ENCODE results near the gene GALNTL6.

Gene GALNTL6

GRCh38 chr4:172680691-172681090 lies 867.5 kb downstream of the GALNTL6 start:
- Mint-ChIP-seq H3K4me1 (no peaks in the 10 kb centered on the region), H3K9me3 (peaks cover 0 to 3% of the 10 kb centered on the region in 2 donors), H3K36me3 (no peaks in the 10 kb centered on the region), H3K27me3 (no peaks in the 10 kb centered on the region), H3K4me3 (no peak overlapping the region), H3K27ac (no peak overlapping the region)
- ATAC-seq (replicated peaks) = no peak
- no peak for DNase-seq

GRCh38 chr4:172683021-172683420 lies 869.8 kb downstream of the GALNTL6 start:
- Mint-ChIP-seq H3K4me3 (no peak overlapping the region), H3K4me1 (no peaks in the 10 kb centered on the region), H3K36me3 (no peaks in the 10 kb centered on the region), H3K27ac (no peak overlapping the region), H3K27me3 (no peaks in the 10 kb centered on the region), H3K9me3 (peaks cover 0 to 3% of the 10 kb centered on the region in 2 donors)
- ATAC-seq (replicated peaks) = no peak
- no peak for DNase-seq

GRCh38 chr4:172686021-172686420 lies 872.8 kb downstream of the GALNTL6 start:
- H3K36me3 Mint-ChIP-seq = no peaks in the 10 kb centered on the region
- no peak overlapping the region for H3K4me3 Mint-ChIP-seq
- H3K27ac Mint-ChIP-seq = no peak overlapping the region
- H3K4me1 Mint-ChIP-seq = no peaks in the 10 kb centered on the region
- H3K9me3 Mint-ChIP-seq = peaks cover 3 to 4% of the 10 kb centered on the region in 2 donors
- no peaks in the 10 kb centered on the region for H3K27me3 Mint-ChIP-seq
- ATAC-seq (replicated peaks) = no peak
- DNase-seq = no peak

- ATAC-seq (replicated peaks) (no peak), DNase-seq (no peak)
- Mint-ChIP-seq H3K27me3 (no peaks in the 10 kb centered on the region), H3K9me3 (peaks cover 10% of the 10 kb centered on the region in 2 donors), H3K4me3 (no peak overlapping the region), H3K4me1 (no peaks in the 10 kb centered on the region), H3K27ac (no peak overlapping the region), H3K36me3 (no peaks in the 10 kb centered on the region)
Measured at GRCh38 chr4:172688534-172688933, 875.3 kb downstream of the GALNTL6 start.

- ATAC-seq (replicated peaks) (no peak), DNase-seq (no peak)
- Mint-ChIP-seq H3K27ac (no peak overlapping the region), H3K9me3 (peaks cover 10% of the 10 kb centered on the region in 2 donors), H3K4me3 (no peak overlapping the region), H3K36me3 (no peaks in the 10 kb centered on the region), H3K4me1 (no peaks in the 10 kb centered on the region), H3K27me3 (no peaks in the 10 kb centered on the region)
Measured at GRCh38 chr4:172691552-172691951, 878.3 kb downstream of the GALNTL6 start.

GRCh38 chr4:172692701-172693100 lies 879.5 kb downstream of the GALNTL6 start:
- H3K9me3 Mint-ChIP-seq = peaks cover 10% of the 10 kb centered on the region in 2 donors
- no peak overlapping the region for H3K27ac Mint-ChIP-seq
- no peak for ATAC-seq (replicated peaks)

GRCh38 chr4:172698256-172698655 lies 885.1 kb downstream of the GALNTL6 start:
- DNase-seq (no peak), ATAC-seq (replicated peaks) (no peak)
- Mint-ChIP-seq H3K36me3 (no peaks in the 10 kb centered on the region), H3K4me3 (no peak overlapping the region), H3K4me1 (no peaks in the 10 kb centered on the region), H3K9me3 (peaks cover 0 to 3% of the 10 kb centered on the region in 2 donors), H3K27me3 (no peaks in the 10 kb centered on the region), H3K27ac (no peak overlapping the region)

More at GRCh38 chr4:172692701-172693100, 879.5 kb downstream of the GALNTL6 start:
- DNase-seq = no peak
- H3K4me1 Mint-ChIP-seq = no peaks in the 10 kb centered on the region
- H3K4me3 Mint-ChIP-seq = no peak overlapping the region
- H3K27me3 Mint-ChIP-seq = no peaks in the 10 kb centered on the region
- H3K36me3 Mint-ChIP-seq = no peaks in the 10 kb centered on the region

GRCh38 chr4:172705565-172705964 lies 892.4 kb downstream of the GALNTL6 start:
- Mint-ChIP-seq H3K36me3 (no peaks in the 10 kb centered on the region), H3K27ac (no peak overlapping the region), H3K9me3 (peaks cover 14 to 20% of the 10 kb centered on the region in 2 donors), H3K27me3 (no peaks in the 10 kb centered on the region), H3K4me1 (no peaks in the 10 kb centered on the region), H3K4me3 (no peak overlapping the region)
- no peak for DNase-seq
- no peak for ATAC-seq (replicated peaks)

GRCh38 chr4:172706000-172706399 lies 892.8 kb downstream of the GALNTL6 start:
- Mint-ChIP-seq H3K27me3 (no peaks in the 10 kb centered on the region), H3K36me3 (no peaks in the 10 kb centered on the region), H3K9me3 (peaks cover 14 to 20% of the 10 kb centered on the region in 2 donors), H3K4me3 (no peak overlapping the region), H3K27ac (no peak overlapping the region), H3K4me1 (no peaks in the 10 kb centered on the region)
- ATAC-seq (replicated peaks) (no peak), DNase-seq (no peak)

GRCh38 chr4:172707622-172708021 lies 894.4 kb downstream of the GALNTL6 start:
- no peak overlapping the region for H3K27ac Mint-ChIP-seq
- H3K9me3 Mint-ChIP-seq = peaks cover 14 to 20% of the 10 kb centered on the region in 2 donors
- no peak overlapping the region for H3K4me3 Mint-ChIP-seq
- ATAC-seq (replicated peaks) (no peak), DNase-seq (no peak)
- H3K4me1 Mint-ChIP-seq = no peaks in the 10 kb centered on the region
- no peaks in the 10 kb centered on the region for H3K27me3 Mint-ChIP-seq
- no peaks in the 10 kb centered on the region for H3K36me3 Mint-ChIP-seq

GRCh38 chr4:172708184-172708583 lies 895.0 kb downstream of the GALNTL6 start:
- H3K4me1 Mint-ChIP-seq = no peaks in the 10 kb centered on the region
- H3K36me3 Mint-ChIP-seq = no peaks in the 10 kb centered on the region
- H3K9me3 Mint-ChIP-seq = peaks cover 14 to 20% of the 10 kb centered on the region in 2 donors
- ATAC-seq (replicated peaks) (no peak), DNase-seq (no peak)
- H3K27ac Mint-ChIP-seq = no peak overlapping the region
- no peak overlapping the region for H3K4me3 Mint-ChIP-seq
- no peaks in the 10 kb centered on the region for H3K27me3 Mint-ChIP-seq

GRCh38 chr4:172709376-172709775 lies 896.2 kb downstream of the GALNTL6 start:
- no peak for ATAC-seq (replicated peaks)
- H3K4me3 Mint-ChIP-seq = no peak overlapping the region
- no peaks in the 10 kb centered on the region for H3K36me3 Mint-ChIP-seq
- H3K4me1 Mint-ChIP-seq = no peaks in the 10 kb centered on the region
- DNase-seq = no peak
- peaks cover 14 to 20% of the 10 kb centered on the region in 2 donors for H3K9me3 Mint-ChIP-seq
- H3K27me3 Mint-ChIP-seq = no peaks in the 10 kb centered on the region
- no peak overlapping the region for H3K27ac Mint-ChIP-seq

- no peak overlapping the region for H3K27ac Mint-ChIP-seq
- DNase-seq = no peak
- no peak for ATAC-seq (replicated peaks)
- H3K9me3 Mint-ChIP-seq = no peaks in the 10 kb centered on the region
- no peak overlapping the region for H3K4me3 Mint-ChIP-seq
- no peaks in the 10 kb centered on the region for H3K4me1 Mint-ChIP-seq
- no peaks in the 10 kb centered on the region for H3K27me3 Mint-ChIP-seq
- H3K36me3 Mint-ChIP-seq = no peaks in the 10 kb centered on the region
Measured at GRCh38 chr4:172716291-172716690, 903.1 kb downstream of the GALNTL6 start.

GRCh38 chr4:172721659-172722058 lies 908.5 kb downstream of the GALNTL6 start:
- H3K9me3 Mint-ChIP-seq = peaks cover 0 to 3% of the 10 kb centered on the region in 2 donors
- H3K4me1 Mint-ChIP-seq = no peaks in the 10 kb centered on the region
- no peak overlapping the region for H3K27ac Mint-ChIP-seq
- no peak for ATAC-seq (replicated peaks)
- no peaks in the 10 kb centered on the region for H3K36me3 Mint-ChIP-seq
- no peaks in the 10 kb centered on the region for H3K27me3 Mint-ChIP-seq
- no peak for DNase-seq
- H3K4me3 Mint-ChIP-seq = no peak overlapping the region

GRCh38 chr4:172725581-172725980 lies 912.4 kb downstream of the GALNTL6 start:
- H3K27ac Mint-ChIP-seq = no peak overlapping the region
- H3K4me3 Mint-ChIP-seq = no peak overlapping the region
- no peaks in the 10 kb centered on the region for H3K27me3 Mint-ChIP-seq
- H3K4me1 Mint-ChIP-seq = no peaks in the 10 kb centered on the region
- peaks cover 6 to 8% of the 10 kb centered on the region in 2 donors for H3K9me3 Mint-ChIP-seq
- no peak for ATAC-seq (replicated peaks)
- DNase-seq = no peak
- H3K36me3 Mint-ChIP-seq = no peaks in the 10 kb centered on the region

GRCh38 chr4:172726001-172726423 lies 912.8 kb downstream of the GALNTL6 start:
- Mint-ChIP-seq H3K36me3 (no peaks in the 10 kb centered on the region), H3K27ac (no peak overlapping the region), H3K4me3 (no peak overlapping the region), H3K27me3 (no peaks in the 10 kb centered on the region), H3K4me1 (no peaks in the 10 kb centered on the region), H3K9me3 (peaks cover 6 to 8% of the 10 kb centered on the region in 2 donors)
- ATAC-seq (replicated peaks) (no peak), DNase-seq (no peak)
